Transverse colon (tissue), 3 donors: ENCODE measurements around the gene IFIH1.

ENCODE experiments used
- EP300 ChIP-seq: sonication (generic); formaldehyde crosslinking; IDR thresholded peaks from one replicate; pipeline ENCODE4 v1.6.1; 2017; ENCODE audit warnings: antibody characterized with exemption, low read depth
- POLR2A ChIP-seq: fragments of 450-650 bp; IDR thresholded peaks from one replicate; pipeline ENCODE4 v1.6.1; 2016; ENCODE audit warnings: antibody characterized with exemption, mild to moderate bottlenecking, moderate library complexity
- TF ChIP-seq, protein P1 (sequence below), 5 experiments: fragments of 200-600 bp in 3 of 5; fragments of 450-650 bp in 2 of 5; sonication (generic) in 3 of 5; IDR thresholded peaks; 1 replicate in 2 of 5; 2 replicates in 3 of 5; pipeline ENCODE4 v1.5.1; 2016 to 2017; ENCODE audit warnings: antibody characterized with exemption in 5 of 5, inconsistent platforms in 3 of 5, mild to moderate bottlenecking in 2 of 5, moderate library complexity in 1 of 5

DNA sequence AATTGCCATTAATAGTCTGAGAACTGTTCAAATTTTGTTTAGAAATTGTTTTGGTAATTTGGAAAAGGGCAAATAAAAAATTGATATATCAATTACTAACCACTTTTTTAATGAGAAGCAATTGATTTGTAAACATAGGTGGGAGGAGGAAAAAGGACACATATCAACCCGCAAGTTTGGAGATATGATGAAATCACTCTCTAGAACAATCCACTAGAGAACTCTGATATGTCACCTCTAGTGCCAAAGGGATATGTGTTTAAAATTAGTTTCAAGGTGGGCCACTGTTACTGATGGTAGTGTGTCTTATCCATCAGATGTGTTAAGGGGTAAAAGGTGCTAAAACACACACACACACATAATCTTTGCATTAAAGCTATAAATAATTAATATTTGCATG, 16.6 kb downstream of the IFIH1 start:
- TF ChIP-seq, protein P1, sequence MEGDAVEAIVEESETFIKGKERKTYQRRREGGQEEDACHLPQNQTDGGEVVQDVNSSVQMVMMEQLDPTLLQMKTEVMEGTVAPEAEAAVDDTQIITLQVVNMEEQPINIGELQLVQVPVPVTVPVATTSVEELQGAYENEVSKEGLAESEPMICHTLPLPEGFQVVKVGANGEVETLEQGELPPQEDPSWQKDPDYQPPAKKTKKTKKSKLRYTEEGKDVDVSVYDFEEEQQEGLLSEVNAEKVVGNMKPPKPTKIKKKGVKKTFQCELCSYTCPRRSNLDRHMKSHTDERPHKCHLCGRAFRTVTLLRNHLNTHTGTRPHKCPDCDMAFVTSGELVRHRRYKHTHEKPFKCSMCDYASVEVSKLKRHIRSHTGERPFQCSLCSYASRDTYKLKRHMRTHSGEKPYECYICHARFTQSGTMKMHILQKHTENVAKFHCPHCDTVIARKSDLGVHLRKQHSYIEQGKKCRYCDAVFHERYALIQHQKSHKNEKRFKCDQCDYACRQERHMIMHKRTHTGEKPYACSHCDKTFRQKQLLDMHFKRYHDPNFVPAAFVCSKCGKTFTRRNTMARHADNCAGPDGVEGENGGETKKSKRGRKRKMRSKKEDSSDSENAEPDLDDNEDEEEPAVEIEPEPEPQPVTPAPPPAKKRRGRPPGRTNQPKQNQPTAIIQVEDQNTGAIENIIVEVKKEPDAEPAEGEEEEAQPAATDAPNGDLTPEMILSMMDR (IDR thresholded peaks at IDR 0.05), result no peak
- TF ChIP-seq POLR2A, result no peak
- no peak for TF ChIP-seq EP300
